ENCODE results near the gene NDST1. TPM values are rescaled to one million over a fixed set of nuclear protein-coding genes. Genes with fewer than 3 reads are reported as not detected.

Gene NDST1
- polyA plus RNA-seq, 2 of the 4 experiments (the other 2 are of a cell fraction): 24.4 to 50.8 TPM

- TF ChIP-seq NR3C1 (IDR thresholded peaks at IDR 0.05) (no peak), SREBF2 (IDR thresholded peaks at IDR 0.05) (no peak), ELK1 (IDR thresholded peaks at IDR 0.05; ENCODE audit: low read depth, low read length) (no peak), HOXB13 (CRISPR knock-in tag; IDR thresholded peaks at IDR 0.05; ENCODE audit: low read depth) (no peak)
These were observed 11.4 kb upstream of the NDST1 start (continued) for GRCh38 chr5:150496534-150496933.

- DNase-seq (ENCODE audit: low read depth in 1 of 2, low spot score in 1 of 2) (peak; percentile 88 to 99), ATAC-seq (peak; percentile 97 to 98), FAIRE-seq (peak; percentile 95)
- TF ChIP-seq POLR2AphosphoS2 (conservative IDR thresholded peaks at IDR 0.05; ENCODE audit: low read length) (no peak), HEYL (CRISPR knock-in tag; IDR thresholded peaks at IDR 0.05) (no peak), HOXB5 (CRISPR knock-in tag; IDR thresholded peaks at IDR 0.05) (0 out of 2 replicates have a peak, but pooled peaks have one; percentile 19), RFX5 (IDR thresholded peaks at IDR 0.05) (no peak; the same call in 1 of the 2 replicates), RCOR1 (IDR thresholded peaks at IDR 0.05; ENCODE audit: low read depth, low read length) (no peak), SMC3 (IDR thresholded peaks at IDR 0.05) (peak; percentile 34; the same call in 2 of the 3 replicates), GATA3 (IDR thresholded peaks at IDR 0.05; ENCODE audit: borderline replicate concordance) (peak; percentile 64; the same call in 1 of the 2 replicates), REST (IDR thresholded peaks at IDR 0.05) (no peak), BCL3 (IDR thresholded peaks at IDR 0.05) (0 out of 3 replicates have a peak, but pooled peaks have one; percentile 24), ATOH8 (CRISPR knock-in tag; IDR thresholded peaks at IDR 0.05; ENCODE audit: low read depth) (0 out of 2 replicates have a peak, but pooled peaks have one; percentile 45), MAX (IDR thresholded peaks at IDR 0.05) (peak; percentile 87), CEBPB (IDR thresholded peaks at IDR 0.05) (peak; percentile 48 to 85; a peak in 3 of 4 replicates), RAD21 (conservative IDR thresholded peaks at IDR 0.05 in 1 of 2, IDR thresholded peaks at IDR 0.05 in 1 of 2) (0 out of 5 replicates have a peak, but pooled peaks of 1 of the 2 experiments have one; percentile 15), EHMT2 (IDR thresholded peaks at IDR 0.05; ENCODE audit: low read depth) (no peak), FOSL2 (IDR thresholded peaks at IDR 0.05) (peak; percentile 78), FOSL2 (CRISPR knock-in tag; IDR thresholded peaks at IDR 0.05) (peak; percentile 98), JUN (IDR thresholded peaks at IDR 0.05) (peak; percentile 23 to 83; a peak in 2 of 5 replicates), RARB (CRISPR knock-in tag; IDR thresholded peaks at IDR 0.05) (no peak), JUNB (IDR thresholded peaks at IDR 0.05) (peak; percentile 79), KDM5A (IDR thresholded peaks at IDR 0.05) (no peak), PHF8 (IDR thresholded peaks at IDR 0.05; ENCODE audit: borderline replicate concordance, low read depth) (no peak), PBX3 (IDR thresholded peaks at IDR 0.05) (peak; percentile 94), MAZ (IDR thresholded peaks at IDR 0.05; ENCODE audit: borderline replicate concordance, low read depth, low read length) (peak; percentile 38; the same call in 1 of the 2 replicates), ESRRA (IDR thresholded peaks at IDR 0.05; ENCODE audit: borderline replicate concordance, low read length) (no peak), CHD2 (IDR thresholded peaks at IDR 0.05; ENCODE audit: low read length, partially characterized antibody) (no peak)
- Histone ChIP-seq H3K27ac (peak overlapping the region; percentile 88 to 90), H3K9me3 (no peaks in the 10 kb centered on the region), H3K4me2 (peak overlapping the region; percentile 89), H3K4me3 (peak overlapping the region; percentile 29), H3K4me1 (peaks cover 79% of the 10 kb centered on the region)
- 12% methylated on average over 14 of the region's 14 CpGs for WGBS (ENCODE audit: missing lambda C conversion rate)
- ChIA-PET POLR2A (interaction anchor here (1.0 to 1.8 kb wide), 3 partner anchors 12 to 47 kb away, joined by 4 to 8 read pairs (median 5); no protein-coding TSS in a partner anchor), CTCF (interaction anchor here (0.9 to 33.5 kb wide), 13 partner anchors 9 to 164 kb away, joined by 3 to 439 read pairs (median 4); partner anchors contain the start of genes MYOZ3 and NDST1)
These were observed 10.5 kb upstream of the NDST1 start for GRCh38 chr5:150497274-150497988.
